HepG2 (cell line): ENCODE measurements around the gene ANKRD55. TPM values are rescaled to one million over a fixed set of nuclear protein-coding genes. Genes with fewer than 3 reads are reported as not detected.

ENCODE experiments used
- CC2D1A ChIP-seq: sonication (generic); formaldehyde crosslinking; IDR thresholded peaks from 2 replicates; pipeline ENCODE4 v1.8.1; 2023; ENCODE audit warnings: mild to moderate bottlenecking, missing genetic modification reagents
- ELF4 ChIP-seq: sonication (generic); formaldehyde crosslinking; IDR thresholded peaks from 2 replicates; pipeline ENCODE4 v1.5.0; 2020; ENCODE audit warnings: missing genetic modification reagents, mild to moderate bottlenecking, moderate library complexity, borderline replicate concordance
- GTF2F1 ChIP-seq: fragments of 150-350 bp; IDR thresholded peaks from 2 replicates; pipeline ENCODE4 v1.6.1; 2014; ENCODE audit warnings: low read length
- RFXANK ChIP-seq: IDR thresholded peaks from 2 replicates; pipeline ENCODE4 v1.6.1; 2016
- THYN1 ChIP-seq: sonication (generic); formaldehyde crosslinking; IDR thresholded peaks from 2 replicates; pipeline ENCODE4 v1.8.1; 2023; ENCODE audit warnings: low read depth, mild to moderate bottlenecking, moderate library complexity, missing genetic modification reagents, borderline replicate concordance
- ZKSCAN5 ChIP-seq: sonication (generic); formaldehyde crosslinking; IDR thresholded peaks from 2 replicates; pipeline ENCODE4 v1.5.1; 2020; ENCODE audit warnings: mild to moderate bottlenecking, missing genetic modification reagents
- polyA plus RNA-seq, 8 experiments: library from polyadenylated mRNA; depleted of rRNA in 3 of 8; stranded (reverse) in 7 of 8; unstranded in 1 of 8; fragments of >200 nt; fragmentation: Illumina TruSeq in 4 of 8; extraction: Trizol in 4 of 8; gene quantifications; 2 replicates each; pipeline versions ENCODE4 v1.2.1 to v1.2.3, GENCODE V29; 2011 to 2016; ENCODE audit warnings: low read depth in 4 of 8, missing spikeins in 1 of 8, mixed read lengths in 1 of 8; ENCODE audit not compliant: insufficient read depth in 1 of 8
- total RNA-seq, 5 experiments: library from RNA; depleted of rRNA; stranded (reverse); fragments of >200 nt; fragmentation: Illumina TruSeq; extraction: Trizol; gene quantifications; 2 replicates each; pipeline ENCODE4 v1.2.3, GENCODE V29; 2016; ENCODE audit warnings: low read depth in 1 of 5
- TF ChIP-seq, protein P1 (sequence below): sonication (generic); formaldehyde crosslinking; IDR thresholded peaks from 2 replicates; pipeline ENCODE4 v1.9.0; 2021; ENCODE audit warnings: mild to moderate bottlenecking, missing genetic modification reagents
- TF ChIP-seq, protein P2 (sequence below): sonication (generic); formaldehyde crosslinking; IDR thresholded peaks from 2 replicates; pipeline ENCODE4 v1.5.0; 2020; ENCODE audit warnings: missing genetic modification reagents
- TF ChIP-seq, protein P3 (sequence below): sonication (generic); formaldehyde crosslinking; IDR thresholded peaks from 2 replicates; pipeline ENCODE4 v1.8.0; 2022; ENCODE audit warnings: mild to moderate bottlenecking, missing genetic modification reagents, borderline replicate concordance
- TF ChIP-seq, protein P4 (sequence below): sonication (generic); formaldehyde crosslinking; IDR thresholded peaks from 2 replicates; pipeline ENCODE4 v1.5.1; 2020; ENCODE audit warnings: missing genetic modification reagents, mild to moderate bottlenecking, borderline replicate concordance
- TF ChIP-seq, protein P5 (sequence below), 2 experiments: sonication (generic) in 1 of 2; formaldehyde crosslinking in 1 of 2; IDR thresholded peaks; 2 replicates each; pipeline versions ENCODE4 v1.4.0 to v1.6.1; 2018 to 2020; ENCODE audit warnings: missing genetic modification reagents in 2 of 2, borderline replicate concordance in 1 of 2, low read depth in 1 of 2, mild to moderate bottlenecking in 1 of 2, missing biosample characterization in 1 of 2

ANKRD55 gene
- total and polyA plus RNA-seq, 2 of the 13 experiments (the other 11 are each of a cell fraction or from before 2014, with no cell fraction given) = 0.11 to 0.28 TPM

DNA sequence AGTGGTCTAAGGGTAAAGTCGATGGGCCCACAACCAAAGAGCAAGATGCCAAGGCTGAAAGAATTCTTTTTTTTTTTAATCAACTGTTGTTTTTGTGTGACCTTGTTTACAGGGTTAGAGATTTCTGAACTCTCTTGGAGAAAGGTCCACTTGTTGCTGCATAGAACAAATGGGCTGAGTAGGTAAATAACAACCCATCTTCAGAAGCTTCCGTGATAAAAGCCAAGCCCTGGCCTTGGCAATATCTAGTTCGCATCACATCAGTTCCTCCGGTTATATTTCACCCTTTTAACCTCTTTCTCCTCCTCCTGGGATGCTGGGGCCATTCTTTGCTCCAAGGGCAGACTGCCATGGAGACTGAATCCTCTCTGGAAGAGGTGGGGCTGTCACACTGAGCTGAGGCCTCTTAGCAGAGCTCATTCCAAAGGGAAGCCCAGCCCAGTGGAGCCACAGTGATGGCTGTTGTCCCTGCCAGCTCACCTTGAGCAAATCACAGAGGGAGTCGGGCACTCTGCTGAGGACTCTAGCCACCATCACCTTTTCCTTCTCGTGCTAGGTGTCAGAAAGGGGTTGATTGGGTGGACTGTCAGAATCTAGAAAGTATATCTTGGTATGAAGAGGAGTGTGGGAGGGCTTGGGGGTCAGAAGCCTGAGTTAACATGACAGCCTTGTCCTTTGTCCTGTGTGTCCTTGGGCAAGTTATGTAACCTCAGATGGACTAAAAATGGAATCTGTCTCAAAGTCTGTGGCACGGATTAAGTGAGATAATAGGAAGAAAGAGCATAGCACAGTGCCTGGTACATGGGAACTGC lies 17.9 kb downstream of the ANKRD55 start (continued):
- TF ChIP-seq, protein P1, sequence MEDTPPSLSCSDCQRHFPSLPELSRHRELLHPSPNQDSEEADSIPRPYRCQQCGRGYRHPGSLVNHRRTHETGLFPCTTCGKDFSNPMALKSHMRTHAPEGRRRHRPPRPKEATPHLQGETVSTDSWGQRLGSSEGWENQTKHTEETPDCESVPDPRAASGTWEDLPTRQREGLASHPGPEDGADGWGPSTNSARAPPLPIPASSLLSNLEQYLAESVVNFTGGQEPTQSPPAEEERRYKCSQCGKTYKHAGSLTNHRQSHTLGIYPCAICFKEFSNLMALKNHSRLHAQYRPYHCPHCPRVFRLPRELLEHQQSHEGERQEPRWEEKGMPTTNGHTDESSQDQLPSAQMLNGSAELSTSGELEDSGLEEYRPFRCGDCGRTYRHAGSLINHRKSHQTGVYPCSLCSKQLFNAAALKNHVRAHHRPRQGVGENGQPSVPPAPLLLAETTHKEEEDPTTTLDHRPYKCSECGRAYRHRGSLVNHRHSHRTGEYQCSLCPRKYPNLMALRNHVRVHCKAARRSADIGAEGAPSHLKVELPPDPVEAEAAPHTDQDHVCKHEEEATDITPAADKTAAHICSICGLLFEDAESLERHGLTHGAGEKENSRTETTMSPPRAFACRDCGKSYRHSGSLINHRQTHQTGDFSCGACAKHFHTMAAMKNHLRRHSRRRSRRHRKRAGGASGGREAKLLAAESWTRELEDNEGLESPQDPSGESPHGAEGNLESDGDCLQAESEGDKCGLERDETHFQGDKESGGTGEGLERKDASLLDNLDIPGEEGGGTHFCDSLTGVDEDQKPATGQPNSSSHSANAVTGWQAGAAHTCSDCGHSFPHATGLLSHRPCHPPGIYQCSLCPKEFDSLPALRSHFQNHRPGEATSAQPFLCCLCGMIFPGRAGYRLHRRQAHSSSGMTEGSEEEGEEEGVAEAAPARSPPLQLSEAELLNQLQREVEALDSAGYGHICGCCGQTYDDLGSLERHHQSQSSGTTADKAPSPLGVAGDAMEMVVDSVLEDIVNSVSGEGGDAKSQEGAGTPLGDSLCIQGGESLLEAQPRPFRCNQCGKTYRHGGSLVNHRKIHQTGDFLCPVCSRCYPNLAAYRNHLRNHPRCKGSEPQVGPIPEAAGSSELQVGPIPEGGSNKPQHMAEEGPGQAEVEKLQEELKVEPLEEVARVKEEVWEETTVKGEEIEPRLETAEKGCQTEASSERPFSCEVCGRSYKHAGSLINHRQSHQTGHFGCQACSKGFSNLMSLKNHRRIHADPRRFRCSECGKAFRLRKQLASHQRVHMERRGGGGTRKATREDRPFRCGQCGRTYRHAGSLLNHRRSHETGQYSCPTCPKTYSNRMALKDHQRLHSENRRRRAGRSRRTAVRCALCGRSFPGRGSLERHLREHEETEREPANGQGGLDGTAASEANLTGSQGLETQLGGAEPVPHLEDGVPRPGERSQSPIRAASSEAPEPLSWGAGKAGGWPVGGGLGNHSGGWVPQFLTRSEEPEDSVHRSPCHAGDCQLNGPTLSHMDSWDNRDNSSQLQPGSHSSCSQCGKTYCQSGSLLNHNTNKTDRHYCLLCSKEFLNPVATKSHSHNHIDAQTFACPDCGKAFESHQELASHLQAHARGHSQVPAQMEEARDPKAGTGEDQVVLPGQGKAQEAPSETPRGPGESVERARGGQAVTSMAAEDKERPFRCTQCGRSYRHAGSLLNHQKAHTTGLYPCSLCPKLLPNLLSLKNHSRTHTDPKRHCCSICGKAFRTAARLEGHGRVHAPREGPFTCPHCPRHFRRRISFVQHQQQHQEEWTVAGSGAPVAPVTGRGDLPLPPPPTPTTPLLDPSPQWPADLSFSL (CRISPR knock-in tag) = no peak
- TF ChIP-seq CC2D1A (CRISPR knock-in tag) (no peak), THYN1 (CRISPR knock-in tag) (no peak), ZKSCAN5 (no peak), RFXANK (no peak), ELF4 (CRISPR knock-in tag) (no peak), GTF2F1 (no peak)
- TF ChIP-seq, protein P2, sequence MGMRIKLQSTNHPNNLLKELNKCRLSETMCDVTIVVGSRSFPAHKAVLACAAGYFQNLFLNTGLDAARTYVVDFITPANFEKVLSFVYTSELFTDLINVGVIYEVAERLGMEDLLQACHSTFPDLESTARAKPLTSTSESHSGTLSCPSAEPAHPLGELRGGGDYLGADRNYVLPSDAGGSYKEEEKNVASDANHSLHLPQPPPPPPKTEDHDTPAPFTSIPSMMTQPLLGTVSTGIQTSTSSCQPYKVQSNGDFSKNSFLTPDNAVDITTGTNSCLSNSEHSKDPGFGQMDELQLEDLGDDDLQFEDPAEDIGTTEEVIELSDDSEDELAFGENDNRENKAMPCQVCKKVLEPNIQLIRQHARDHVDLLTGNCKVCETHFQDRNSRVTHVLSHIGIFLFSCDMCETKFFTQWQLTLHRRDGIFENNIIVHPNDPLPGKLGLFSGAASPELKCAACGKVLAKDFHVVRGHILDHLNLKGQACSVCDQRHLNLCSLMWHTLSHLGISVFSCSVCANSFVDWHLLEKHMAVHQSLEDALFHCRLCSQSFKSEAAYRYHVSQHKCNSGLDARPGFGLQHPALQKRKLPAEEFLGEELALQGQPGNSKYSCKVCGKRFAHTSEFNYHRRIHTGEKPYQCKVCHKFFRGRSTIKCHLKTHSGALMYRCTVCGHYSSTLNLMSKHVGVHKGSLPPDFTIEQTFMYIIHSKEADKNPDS (CRISPR knock-in tag) = no peak
- TF ChIP-seq, protein P3, sequence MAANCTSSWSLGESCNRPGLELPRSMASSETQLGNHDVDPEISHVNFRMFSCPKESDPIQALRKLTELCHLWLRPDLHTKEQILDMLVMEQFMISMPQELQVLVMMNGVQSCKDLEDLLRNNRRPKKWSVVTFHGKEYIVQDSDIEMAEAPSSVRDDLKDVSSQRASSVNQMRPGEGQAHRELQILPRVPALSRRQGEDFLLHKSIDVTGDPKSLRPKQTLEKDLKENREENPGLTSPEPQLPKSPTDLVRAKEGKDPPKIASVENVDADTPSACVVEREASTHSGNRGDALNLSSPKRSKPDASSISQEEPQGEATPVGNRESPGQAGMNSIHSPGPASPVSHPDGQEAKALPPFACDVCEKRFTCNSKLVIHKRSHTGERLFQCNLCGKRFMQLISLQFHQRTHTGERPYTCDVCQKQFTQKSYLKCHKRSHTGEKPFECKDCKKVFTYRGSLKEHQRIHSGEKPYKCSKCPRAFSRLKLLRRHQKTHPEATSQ (CRISPR knock-in tag) = no peak
- TF ChIP-seq, protein P4, sequence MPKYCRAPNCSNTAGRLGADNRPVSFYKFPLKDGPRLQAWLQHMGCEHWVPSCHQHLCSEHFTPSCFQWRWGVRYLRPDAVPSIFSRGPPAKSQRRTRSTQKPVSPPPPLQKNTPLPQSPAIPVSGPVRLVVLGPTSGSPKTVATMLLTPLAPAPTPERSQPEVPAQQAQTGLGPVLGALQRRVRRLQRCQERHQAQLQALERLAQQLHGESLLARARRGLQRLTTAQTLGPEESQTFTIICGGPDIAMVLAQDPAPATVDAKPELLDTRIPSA (CRISPR knock-in tag) = no peak
- TF ChIP-seq, protein P5, sequence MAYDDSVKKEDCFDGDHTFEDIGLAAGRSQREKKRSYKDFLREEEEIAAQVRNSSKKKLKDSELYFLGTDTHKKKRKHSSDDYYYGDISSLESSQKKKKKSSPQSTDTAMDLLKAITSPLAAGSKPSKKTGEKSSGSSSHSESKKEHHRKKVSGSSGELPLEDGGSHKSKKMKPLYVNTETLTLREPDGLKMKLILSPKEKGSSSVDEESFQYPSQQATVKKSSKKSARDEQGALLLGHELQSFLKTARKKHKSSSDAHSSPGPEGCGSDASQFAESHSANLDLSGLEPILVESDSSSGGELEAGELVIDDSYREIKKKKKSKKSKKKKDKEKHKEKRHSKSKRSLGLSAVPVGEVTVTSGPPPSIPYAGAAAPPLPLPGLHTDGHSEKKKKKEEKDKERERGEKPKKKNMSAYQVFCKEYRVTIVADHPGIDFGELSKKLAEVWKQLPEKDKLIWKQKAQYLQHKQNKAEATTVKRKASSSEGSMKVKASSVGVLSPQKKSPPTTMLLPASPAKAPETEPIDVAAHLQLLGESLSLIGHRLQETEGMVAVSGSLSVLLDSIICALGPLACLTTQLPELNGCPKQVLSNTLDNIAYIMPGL (CRISPR knock-in tag; IDR thresholded peaks at IDR 0.05; ENCODE audit: borderline replicate concordance in 1 of 2, low read depth in 1 of 2) = 0 out of 4 replicates have a peak, but pooled peaks of 1 of the 2 experiments have one; percentile 7
